ENCODE measurements around the gene CNKSR3.

GRCh38 chr6:154510144-154510905 lies at the start of gene CNKSR3:
- no peak for TF ChIP-seq FOXP2 (optimal IDR thresholded peaks at IDR 0.05; ENCODE audit: control extremely low read depth, extremely low read length, insufficient read depth)
- peak; percentile 90 for TF ChIP-seq POLR2AphosphoS5 (IDR thresholded peaks at IDR 0.05; ENCODE audit: borderline replicate concordance, low read depth, low read length)
